ENCODE data around the gene GEN1.

Gene GEN1

GRCh38 chr2:17752892-17753802, 791 bp upstream of the GEN1 start:
- peak overlapping the region; percentile 89 for H3K4me2 ChIP-seq
- no peaks in the 10 kb centered on the region for H3K27me3 ChIP-seq
- H3K9ac ChIP-seq = peak overlapping the region; percentile 93
- no peaks in the 10 kb centered on the region for H3K9me3 ChIP-seq
- H3K36me3 ChIP-seq = no peaks in the 10 kb centered on the region; the same call in 1 of the 2 replicates
- H3K4me3 ChIP-seq = peak overlapping the region; percentile 95
- H3K27ac ChIP-seq = peak overlapping the region; percentile 96
- TF ChIP-seq Cebpa-rat (IDR thresholded peaks at IDR 0.05) = no peak
- no peaks in the 10 kb centered on the region for H4K20me1 ChIP-seq
- H3K4me1 ChIP-seq = peaks cover 73% of the 10 kb centered on the region

- H3K4me1 ChIP-seq = peaks cover 75% of the 10 kb centered on the region
- H3K36me3 ChIP-seq = peaks cover 3% of the 10 kb centered on the region; the same call in 1 of the 2 replicates
- no peaks in the 10 kb centered on the region for H3K27me3 ChIP-seq
- no peak for TF ChIP-seq Cebpa-rat (IDR thresholded peaks at IDR 0.05)
- H3K9me3 ChIP-seq = no peaks in the 10 kb centered on the region
- no peaks in the 10 kb centered on the region for H4K20me1 ChIP-seq
- peak overlapping the region; percentile 95 for H3K4me3 ChIP-seq
- peak overlapping the region; percentile 93 for H3K9ac ChIP-seq
- H3K27ac ChIP-seq = peak overlapping the region; percentile 96
- peak overlapping the region; percentile 90 for H3K4me2 ChIP-seq
Observed at GRCh38 chr2:17754773-17755425, 961 bp downstream of the GEN1 start.

DNA sequence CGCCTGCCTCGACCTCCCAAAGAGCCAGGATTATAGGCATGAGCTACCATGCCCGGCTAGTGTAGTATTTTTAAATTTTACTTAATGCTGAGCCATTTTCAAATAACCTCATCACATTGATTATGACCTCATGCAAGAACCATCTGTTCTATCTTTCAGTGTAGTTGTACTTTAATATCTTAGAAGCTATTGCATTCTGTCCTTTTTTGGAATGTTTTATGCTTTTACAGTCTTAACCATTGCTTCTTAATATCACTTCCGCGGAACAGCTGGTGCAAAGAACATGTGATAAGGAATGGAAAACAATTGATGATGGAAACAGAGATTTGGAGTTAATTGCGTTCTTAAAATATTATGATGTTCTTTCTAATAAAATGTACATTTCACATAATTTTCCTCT, 2.7 kb downstream of the GEN1 start:
- H3K4me3 ChIP-seq = no peak overlapping the region
- H3K9ac ChIP-seq = 0 out of 2 replicates have a peak overlapping the region, but pooled peaks have one; percentile 4
- no peaks in the 10 kb centered on the region for H3K9me3 ChIP-seq
- H3K4me2 ChIP-seq = peak overlapping the region; percentile 90
- peaks cover 21% of the 10 kb centered on the region for H3K36me3 ChIP-seq
- no peak overlapping the region for H3K27ac ChIP-seq
- H3K27me3 ChIP-seq = no peaks in the 10 kb centered on the region
- no peak for TF ChIP-seq Cebpa-rat (IDR thresholded peaks at IDR 0.05)
- peaks cover 57% of the 10 kb centered on the region for H3K4me1 ChIP-seq
- H4K20me1 ChIP-seq = no peaks in the 10 kb centered on the region

- Histone ChIP-seq H4K20me1 (no peaks in the 10 kb centered on the region), H3K36me3 (peaks cover 25% of the 10 kb centered on the region), H3K27me3 (no peaks in the 10 kb centered on the region), H3K9ac (no peak overlapping the region), H3K9me3 (no peaks in the 10 kb centered on the region), H3K4me3 (no peak overlapping the region), H3K27ac (no peak overlapping the region), H3K4me1 (peaks cover 51% of the 10 kb centered on the region), H3K4me2 (peak overlapping the region; percentile 90)
- no peak for TF ChIP-seq Cebpa-rat (IDR thresholded peaks at IDR 0.05)
Observed at GRCh38 chr2:17757321-17757720, 3.4 kb downstream of the GEN1 start.

- H3K27me3 ChIP-seq = no peaks in the 10 kb centered on the region
- H3K4me3 ChIP-seq = no peak overlapping the region
Observed at GRCh38 chr2:17758118-17758517, 4.2 kb downstream of the GEN1 start.

DNA sequence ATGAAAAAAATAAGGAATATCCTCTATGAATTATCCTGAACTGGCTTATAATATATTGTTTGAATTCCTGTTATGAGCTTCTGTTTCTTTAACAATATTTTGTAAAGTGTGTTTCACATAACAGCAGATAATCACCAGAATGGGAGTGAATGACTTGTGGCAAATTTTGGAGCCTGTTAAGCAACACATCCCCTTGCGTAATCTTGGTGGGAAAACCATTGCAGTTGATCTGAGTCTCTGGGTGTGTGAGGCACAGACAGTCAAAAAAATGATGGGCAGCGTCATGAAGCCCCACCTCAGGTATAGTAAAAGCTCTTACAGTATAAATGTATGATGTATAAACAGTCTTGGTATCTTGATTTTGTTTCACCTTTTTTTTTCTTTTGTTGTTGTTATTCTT, 5.9 kb downstream of the GEN1 start:
- Histone ChIP-seq H3K9me3 (no peaks in the 10 kb centered on the region), H3K36me3 (peaks cover 42% of the 10 kb centered on the region), H3K4me2 (no peak overlapping the region), H3K27me3 (no peaks in the 10 kb centered on the region), H3K4me3 (no peak overlapping the region), H3K9ac (no peak overlapping the region), H3K27ac (no peak overlapping the region), H3K4me1 (peaks cover 42% of the 10 kb centered on the region), H4K20me1 (no peaks in the 10 kb centered on the region)
- 0 out of 2 replicates have a peak, but pooled peaks have one; percentile 42 for TF ChIP-seq Cebpa-rat (IDR thresholded peaks at IDR 0.05)

More at GRCh38 chr2:17758118-17758517, 4.2 kb downstream of the GEN1 start:
- H4K20me1 ChIP-seq = no peaks in the 10 kb centered on the region
- H3K9ac ChIP-seq = no peak overlapping the region
- H3K9me3 ChIP-seq = no peaks in the 10 kb centered on the region
- H3K4me2 ChIP-seq = peak overlapping the region; percentile 90
- TF ChIP-seq Cebpa-rat (IDR thresholded peaks at IDR 0.05) = no peak
- no peak overlapping the region for H3K27ac ChIP-seq
- peaks cover 44% of the 10 kb centered on the region for H3K4me1 ChIP-seq
- peaks cover 30% of the 10 kb centered on the region for H3K36me3 ChIP-seq

DNA sequence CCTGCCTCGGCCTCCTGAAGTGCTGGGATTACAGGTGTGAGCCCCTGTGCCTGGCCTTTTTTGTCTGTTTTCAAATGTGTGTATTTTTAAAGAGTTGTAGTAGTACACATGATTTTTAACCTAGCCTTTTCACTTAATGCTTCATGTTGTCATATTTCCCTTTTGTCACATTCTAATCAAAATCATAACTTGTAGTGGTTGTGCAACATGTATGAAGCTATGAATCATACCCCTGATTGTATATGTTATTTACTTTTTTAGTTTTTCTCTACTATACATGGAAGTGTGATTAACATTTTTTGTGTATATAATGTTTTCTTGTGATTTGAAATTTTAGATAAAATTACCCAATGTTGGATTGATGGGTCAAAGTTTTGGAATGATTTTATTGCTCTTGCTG, 8.5 kb downstream of the GEN1 start:
- Histone ChIP-seq H3K9me3 (no peaks in the 10 kb centered on the region), H3K9ac (no peak overlapping the region), H3K36me3 (peaks cover 61% of the 10 kb centered on the region)

GRCh38 chr2:17763641-17764333, 9.8 kb downstream of the GEN1 start:
- Histone ChIP-seq H3K9ac (no peak overlapping the region), H3K4me1 (peaks cover 2% of the 10 kb centered on the region; the same call in 1 of the 2 replicates), H3K27ac (no peak overlapping the region), H3K36me3 (peaks cover 67% of the 10 kb centered on the region), H3K9me3 (no peaks in the 10 kb centered on the region), H4K20me1 (no peaks in the 10 kb centered on the region), H3K4me3 (no peak overlapping the region), H3K4me2 (no peak overlapping the region), H3K27me3 (no peaks in the 10 kb centered on the region)
- no peak for TF ChIP-seq Cebpa-rat (IDR thresholded peaks at IDR 0.05)

More for the DNA sequence above, 8.5 kb downstream of the GEN1 start:
- Histone ChIP-seq H3K4me2 (no peak overlapping the region), H3K4me1 (peaks cover 15% of the 10 kb centered on the region), H3K27me3 (no peaks in the 10 kb centered on the region), H3K4me3 (no peak overlapping the region), H3K27ac (no peak overlapping the region), H4K20me1 (no peaks in the 10 kb centered on the region)
- TF ChIP-seq Cebpa-rat (IDR thresholded peaks at IDR 0.05) = no peak

- no peaks in the 10 kb centered on the region for H3K27me3 ChIP-seq
Observed at GRCh38 chr2:17765398-17765797, 11.5 kb downstream of the GEN1 start.

More at GRCh38 chr2:17765398-17765797, 11.5 kb downstream of the GEN1 start:
- Histone ChIP-seq H4K20me1 (no peaks in the 10 kb centered on the region), H3K4me2 (no peak overlapping the region), H3K9ac (no peak overlapping the region), H3K9me3 (no peaks in the 10 kb centered on the region), H3K4me3 (no peak overlapping the region), H3K36me3 (peaks cover 64% of the 10 kb centered on the region), H3K27ac (no peak overlapping the region), H3K4me1 (no peaks in the 10 kb centered on the region)
- no peak for TF ChIP-seq Cebpa-rat (IDR thresholded peaks at IDR 0.05)

Measured in BLaER1 (cell line).